K562 (cell line): ENCODE measurements around the gene TMEM222. TPM values are rescaled to one million over a fixed set of nuclear protein-coding genes. Genes with fewer than 3 reads are reported as not detected.

ENCODE experiments used
- GABPB1 ChIP-seq: sonication (generic); formaldehyde crosslinking; IDR thresholded peaks from 2 replicates; pipeline ENCODE4 v1.8.0; 2022; ENCODE audit warnings: mild to moderate bottlenecking, missing genetic modification reagents
- NR2C2 ChIP-seq, 2 experiments: fragments of 200-800 bp in 1 of 2; sonication (Bioruptor generic) in 1 of 2; sonication (generic) in 1 of 2; formaldehyde crosslinking in 1 of 2; IDR thresholded peaks; 2 replicates each; pipeline versions ENCODE4 v1.6.1 to v1.8.0; 2016 to 2022; ENCODE audit warnings: mild to moderate bottlenecking in 1 of 2, missing compliant biosample characterization in 1 of 2, missing genetic modification characterization in 1 of 2, missing genetic modification reagents in 1 of 2
- RAD21 ChIP-seq, 2 experiments: fragments of 250-450 bp in 1 of 2; fragments of 450-650 bp in 1 of 2; sonication (Bioruptor Pico) in 1 of 2; formaldehyde crosslinking in 1 of 2; IDR thresholded peaks in 1 of 2; conservative IDR thresholded peaks in 1 of 2; 2 replicates each; pipeline versions ENCODE4 v1.4.0 to v1.8.0; 2020 to 2022; ENCODE audit warnings: mild to moderate bottlenecking in 2 of 2, moderate library complexity in 1 of 2
- SMARCE1 ChIP-seq: fragments of 450-650 bp; IDR thresholded peaks from 2 replicates; pipeline ENCODE4 v1.7.1; 2016; ENCODE audit warnings: mild to moderate bottlenecking
- YY1 ChIP-seq, 3 experiments: IDR thresholded peaks; 2 replicates each; pipeline ENCODE4 v1.6.1; 2011; ENCODE audit warnings: low read length in 2 of 3, mild to moderate bottlenecking in 2 of 3, moderate library complexity in 2 of 3, borderline replicate concordance in 1 of 3, control low read depth in 1 of 3, low read depth in 1 of 3; ENCODE audit not compliant: insufficient read depth in 3 of 3, insufficient replicate concordance in 2 of 3, control insufficient read depth in 1 of 3, insufficient read length in 1 of 3; ENCODE audit errors: extremely low read depth in 1 of 3
- ZBED1 ChIP-seq: IDR thresholded peaks from 2 replicates; pipeline ENCODE4 v1.6.1; 2014
- polyA plus RNA-seq, 8 experiments: library from polyadenylated mRNA; depleted of rRNA in 4 of 8; stranded (reverse) in 5 of 8; unstranded in 3 of 8; fragments of >200 nt; fragmentation: Nextera tagmentation in 2 of 8; fragmentation: Illumina TruSeq in 1 of 8; extraction: Ambion mirVana in 2 of 8; extraction: Trizol in 1 of 8; gene quantifications; 2 replicates each; pipeline versions ENCODE4 v1.2.1 to v1.2.3, GENCODE V29; 2011 to 2014; ENCODE audit warnings: inconsistent platforms in 1 of 8, missing spikeins in 1 of 8
- total RNA-seq, 7 experiments: library from RNA; depleted of rRNA in 6 of 7; stranded (reverse); fragments of >200 nt in 6 of 7; fragmentation: Illumina TruSeq in 2 of 7; extraction: Trizol in 2 of 7; gene quantifications; 2 replicates each; pipeline versions ENCODE4 v1.2.1 to v1.2.3, GENCODE V29; 2011 to 2021; ENCODE audit warnings: low replicate concordance in 1 of 7
- TF ChIP-seq, protein P1 (sequence below): fragments of 250-450 bp; sonication (Bioruptor Pico); IDR thresholded peaks from 2 replicates; pipeline ENCODE4 v1.4.0; 2020; ENCODE audit warnings: mild to moderate bottlenecking
- TF ChIP-seq, protein P2 (sequence below): sonication (generic); formaldehyde crosslinking; IDR thresholded peaks from 2 replicates; pipeline ENCODE4 v1.8.0; 2022; ENCODE audit warnings: missing genetic modification reagents, mild to moderate bottlenecking, moderate library complexity, borderline replicate concordance
- TF ChIP-seq, protein P3 (sequence below): fragments of 250-450 bp; sonication (Bioruptor Pico); IDR thresholded peaks from 2 replicates; pipeline ENCODE4 v1.8.0; 2021; ENCODE audit warnings: mild to moderate bottlenecking, moderate library complexity
- TF ChIP-seq, protein P4 (sequence below): sonication (generic); formaldehyde crosslinking; IDR thresholded peaks from 2 replicates; pipeline ENCODE4 v1.9.0; 2022; ENCODE audit warnings: mild to moderate bottlenecking, missing genetic modification reagents
- TF ChIP-seq, protein P5 (sequence below), 3 experiments: IDR thresholded peaks in 2 of 3; conservative IDR thresholded peaks in 1 of 3; 2 replicates each; pipeline ENCODE4 v1.5.1; 2011 to 2012; ENCODE audit warnings: low read length in 3 of 3, mild to moderate bottlenecking in 3 of 3, control low read depth in 2 of 3, improper control_type of control experiment in 1 of 3, inconsistent platforms in 1 of 3, low read depth in 1 of 3, mixed read lengths in 1 of 3, moderate library complexity in 1 of 3; ENCODE audit not compliant: insufficient read depth in 2 of 3

TMEM222 gene
- total and polyA plus RNA-seq, 9 of the 15 experiments (the other 6 are each of a cell fraction or from before 2014, with no cell fraction given), result 6.9 to 48.0 (median 32.8) TPM

DNA sequence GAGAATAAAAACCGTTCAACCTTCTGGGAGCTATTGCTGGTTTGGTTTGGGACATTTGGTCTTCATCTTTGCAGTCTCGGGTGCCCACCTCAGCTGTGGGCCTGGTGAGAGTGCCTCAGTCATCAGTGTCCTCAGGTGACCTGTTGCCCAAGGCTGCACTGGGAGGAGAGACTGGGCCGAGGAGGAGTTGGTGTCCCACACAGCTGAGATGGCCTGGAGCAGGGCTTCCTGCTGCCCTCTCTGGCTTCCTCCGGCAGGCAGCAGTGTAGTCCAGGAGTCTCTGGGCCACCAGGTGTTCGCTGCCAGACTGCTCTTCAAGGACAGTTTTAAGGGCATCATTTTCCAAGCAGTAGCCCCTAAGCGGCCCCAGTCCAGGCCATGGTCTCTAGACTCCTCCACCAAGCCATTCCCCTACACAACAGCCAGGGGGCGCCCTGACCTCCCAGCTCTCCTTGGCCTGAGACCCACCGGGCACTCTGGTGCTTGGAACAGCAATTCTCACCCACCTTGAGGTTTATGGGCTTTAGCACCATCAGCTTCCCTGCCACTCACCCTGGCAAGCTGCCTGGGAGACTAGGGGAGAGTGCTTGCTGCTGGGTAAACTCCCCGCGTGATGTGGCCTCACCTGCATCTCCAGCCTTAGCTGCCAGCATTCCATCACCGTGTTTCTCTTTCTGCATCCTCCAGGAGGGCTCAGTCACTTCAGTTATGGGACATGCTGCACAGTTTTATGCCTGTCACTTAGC, 10.7 kb downstream of the TMEM222 start (continued):
- TF ChIP-seq, protein P1, sequence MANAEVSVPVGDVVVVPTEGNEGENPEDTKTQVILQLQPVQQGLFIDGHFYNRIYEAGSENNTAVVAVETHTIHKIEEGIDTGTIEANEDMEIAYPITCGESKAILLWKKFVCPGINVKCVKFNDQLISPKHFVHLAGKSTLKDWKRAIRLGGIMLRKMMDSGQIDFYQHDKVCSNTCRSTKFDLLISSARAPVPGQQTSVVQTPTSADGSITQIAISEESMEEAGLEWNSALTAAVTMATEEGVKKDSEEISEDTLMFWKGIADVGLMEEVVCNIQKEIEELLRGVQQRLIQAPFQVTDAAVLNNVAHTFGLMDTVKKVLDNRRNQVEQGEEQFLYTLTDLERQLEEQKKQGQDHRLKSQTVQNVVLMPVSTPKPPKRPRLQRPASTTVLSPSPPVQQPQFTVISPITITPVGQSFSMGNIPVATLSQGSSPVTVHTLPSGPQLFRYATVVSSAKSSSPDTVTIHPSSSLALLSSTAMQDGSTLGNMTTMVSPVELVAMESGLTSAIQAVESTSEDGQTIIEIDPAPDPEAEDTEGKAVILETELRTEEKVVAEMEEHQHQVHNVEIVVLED (CRISPR knock-in tag), result no peak
- TF ChIP-seq, protein P2, sequence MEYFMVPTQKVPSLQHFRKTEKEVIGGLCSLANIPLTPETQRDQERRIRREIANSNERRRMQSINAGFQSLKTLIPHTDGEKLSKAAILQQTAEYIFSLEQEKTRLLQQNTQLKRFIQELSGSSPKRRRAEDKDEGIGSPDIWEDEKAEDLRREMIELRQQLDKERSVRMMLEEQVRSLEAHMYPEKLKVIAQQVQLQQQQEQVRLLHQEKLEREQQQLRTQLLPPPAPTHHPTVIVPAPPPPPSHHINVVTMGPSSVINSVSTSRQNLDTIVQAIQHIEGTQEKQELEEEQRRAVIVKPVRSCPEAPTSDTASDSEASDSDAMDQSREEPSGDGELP (CRISPR knock-in tag), result peak; percentile 31; the same call in 1 of the 2 replicates
- TF ChIP-seq, protein P3, sequence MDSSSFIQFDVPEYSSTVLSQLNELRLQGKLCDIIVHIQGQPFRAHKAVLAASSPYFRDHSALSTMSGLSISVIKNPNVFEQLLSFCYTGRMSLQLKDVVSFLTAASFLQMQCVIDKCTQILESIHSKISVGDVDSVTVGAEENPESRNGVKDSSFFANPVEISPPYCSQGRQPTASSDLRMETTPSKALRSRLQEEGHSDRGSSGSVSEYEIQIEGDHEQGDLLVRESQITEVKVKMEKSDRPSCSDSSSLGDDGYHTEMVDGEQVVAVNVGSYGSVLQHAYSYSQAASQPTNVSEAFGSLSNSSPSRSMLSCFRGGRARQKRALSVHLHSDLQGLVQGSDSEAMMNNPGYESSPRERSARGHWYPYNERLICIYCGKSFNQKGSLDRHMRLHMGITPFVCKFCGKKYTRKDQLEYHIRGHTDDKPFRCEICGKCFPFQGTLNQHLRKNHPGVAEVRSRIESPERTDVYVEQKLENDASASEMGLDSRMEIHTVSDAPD (CRISPR knock-in tag), result no peak
- TF ChIP-seq, protein P4, sequence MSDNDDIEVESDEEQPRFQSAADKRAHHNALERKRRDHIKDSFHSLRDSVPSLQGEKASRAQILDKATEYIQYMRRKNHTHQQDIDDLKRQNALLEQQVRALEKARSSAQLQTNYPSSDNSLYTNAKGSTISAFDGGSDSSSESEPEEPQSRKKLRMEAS (CRISPR knock-in tag), result peak; percentile 45; the same call in 1 of the 2 replicates
- TF ChIP-seq GABPB1 (CRISPR knock-in tag) (0 out of 2 replicates have a peak, but pooled peaks have one; percentile 37), NR2C2 (CRISPR knock-in tag; IDR thresholded peaks at IDR 0.05) (no peak), NR2C2 (tag; IDR thresholded peaks at IDR 0.05) (no peak), YY1 (IDR thresholded peaks at IDR 0.05; ENCODE audit: borderline replicate concordance in 1 of 3, control insufficient read depth in 1 of 3, extremely low read depth in 1 of 3, insufficient read depth in 3 of 3, insufficient read length in 1 of 3, insufficient replicate concordance in 2 of 3, low read depth in 1 of 3, low read length in 2 of 3) (peak in 2 of 3 experiments; percentile 8 to 9), SMARCE1 (no peak), ZBED1 (0 out of 2 replicates have a peak, but pooled peaks have one; percentile 16), RAD21 (CRISPR knock-in tag; conservative IDR thresholded peaks at IDR 0.05 in 1 of 2, IDR thresholded peaks at IDR 0.05 in 1 of 2) (peak; percentile 26 to 75; a peak in 3 of 4 replicates)
- TF ChIP-seq, protein P5, sequence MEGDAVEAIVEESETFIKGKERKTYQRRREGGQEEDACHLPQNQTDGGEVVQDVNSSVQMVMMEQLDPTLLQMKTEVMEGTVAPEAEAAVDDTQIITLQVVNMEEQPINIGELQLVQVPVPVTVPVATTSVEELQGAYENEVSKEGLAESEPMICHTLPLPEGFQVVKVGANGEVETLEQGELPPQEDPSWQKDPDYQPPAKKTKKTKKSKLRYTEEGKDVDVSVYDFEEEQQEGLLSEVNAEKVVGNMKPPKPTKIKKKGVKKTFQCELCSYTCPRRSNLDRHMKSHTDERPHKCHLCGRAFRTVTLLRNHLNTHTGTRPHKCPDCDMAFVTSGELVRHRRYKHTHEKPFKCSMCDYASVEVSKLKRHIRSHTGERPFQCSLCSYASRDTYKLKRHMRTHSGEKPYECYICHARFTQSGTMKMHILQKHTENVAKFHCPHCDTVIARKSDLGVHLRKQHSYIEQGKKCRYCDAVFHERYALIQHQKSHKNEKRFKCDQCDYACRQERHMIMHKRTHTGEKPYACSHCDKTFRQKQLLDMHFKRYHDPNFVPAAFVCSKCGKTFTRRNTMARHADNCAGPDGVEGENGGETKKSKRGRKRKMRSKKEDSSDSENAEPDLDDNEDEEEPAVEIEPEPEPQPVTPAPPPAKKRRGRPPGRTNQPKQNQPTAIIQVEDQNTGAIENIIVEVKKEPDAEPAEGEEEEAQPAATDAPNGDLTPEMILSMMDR (IDR thresholded peaks at IDR 0.05 in 2 of 3, conservative IDR thresholded peaks at IDR 0.05 in 1 of 3; ENCODE audit: insufficient read depth in 2 of 3, low read depth in 1 of 3, low read length in 3 of 3), result peak; percentile 88 to 96 (median 90)
